Femur (tissue), 1 donor: ENCODE results near the gene HSP90AB1.

ENCODE experiments used
- DNase-seq: peaks from one replicate; pipeline ENCODE4 v3.0.0-alpha.2; 2017

The HSP90AB1 gene

DNA sequence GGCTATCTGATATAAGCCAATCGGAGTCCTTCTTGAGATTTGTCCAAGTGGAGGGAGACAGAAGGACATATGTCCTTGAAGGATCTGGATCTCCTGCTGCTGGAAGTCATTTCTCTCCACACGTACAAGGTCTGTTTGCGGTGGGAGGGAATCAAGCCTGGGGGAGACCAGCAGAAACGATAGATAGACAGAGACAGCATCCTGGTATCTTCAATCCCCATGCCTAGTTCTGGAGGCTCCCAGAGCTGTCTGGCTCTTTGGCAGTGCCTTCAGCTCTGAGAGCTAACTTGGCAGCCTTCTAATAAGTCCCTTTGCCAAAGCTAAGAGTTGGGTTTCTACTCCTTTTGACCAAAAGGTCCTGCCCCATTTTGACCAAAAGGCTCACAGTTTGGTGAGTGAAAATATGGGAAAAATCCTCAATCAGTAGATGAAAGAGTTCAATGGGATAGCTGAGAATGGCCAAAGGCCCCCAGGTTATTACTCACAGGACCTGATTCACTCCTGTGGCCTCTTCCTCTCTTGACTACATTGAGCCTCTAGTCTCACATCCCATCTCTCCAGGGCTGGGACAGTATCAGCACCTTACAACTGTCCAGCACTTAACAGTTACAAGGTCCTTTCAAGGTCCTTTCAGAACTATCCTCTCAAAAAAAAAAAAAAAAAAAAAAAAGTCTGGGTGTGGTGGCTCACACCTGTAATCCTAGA lies 45.9 kb downstream of the HSP90AB1 start:
- DNase-seq: no peak

DNA sequence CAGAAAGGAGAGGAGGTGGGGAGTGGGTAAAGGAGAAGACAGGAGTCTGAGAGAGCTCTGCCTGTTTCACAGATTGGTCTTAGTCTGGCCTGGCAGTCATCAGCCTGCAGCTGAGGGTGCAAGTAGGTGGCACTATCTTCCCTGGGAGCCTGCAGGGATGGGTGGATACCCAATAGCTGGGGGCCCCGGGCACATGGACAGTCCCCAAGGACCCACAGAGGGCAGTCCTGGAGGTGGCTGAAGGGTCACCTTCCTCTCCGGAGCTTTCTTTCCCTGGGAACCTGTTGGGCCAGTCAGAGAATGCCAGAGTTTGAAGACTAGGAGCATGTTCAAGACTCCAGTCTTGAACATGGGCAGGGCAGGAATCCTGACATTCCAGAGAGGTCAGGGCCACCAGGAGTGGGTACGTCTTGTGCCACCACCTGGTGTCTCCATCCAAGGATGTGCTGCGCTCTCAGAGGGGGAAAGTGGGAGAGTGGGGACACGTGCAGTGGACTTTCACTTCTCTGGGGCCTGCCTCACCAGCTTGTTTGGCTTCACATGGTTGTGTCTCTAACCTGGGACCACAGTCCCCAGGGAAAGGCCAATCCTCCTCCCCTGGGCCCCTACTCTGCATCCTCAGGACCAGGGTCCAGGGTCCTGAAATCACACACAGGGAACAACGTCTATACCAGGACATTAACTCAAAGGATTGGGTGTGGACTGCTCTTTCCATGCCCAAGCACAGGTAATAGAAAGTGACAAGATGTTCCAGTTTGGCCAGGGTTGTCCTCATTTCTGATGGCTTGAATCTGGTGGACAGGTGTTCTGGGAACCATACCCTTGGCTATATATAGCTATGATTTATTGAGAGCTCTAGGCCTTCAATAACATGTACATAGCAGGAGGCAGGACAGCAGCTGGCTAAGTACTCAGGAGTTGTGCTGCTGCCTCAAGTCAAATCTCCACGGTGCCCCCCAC lies 48.2 kb downstream of the HSP90AB1 start:
- DNase-seq: no peak

DNA sequence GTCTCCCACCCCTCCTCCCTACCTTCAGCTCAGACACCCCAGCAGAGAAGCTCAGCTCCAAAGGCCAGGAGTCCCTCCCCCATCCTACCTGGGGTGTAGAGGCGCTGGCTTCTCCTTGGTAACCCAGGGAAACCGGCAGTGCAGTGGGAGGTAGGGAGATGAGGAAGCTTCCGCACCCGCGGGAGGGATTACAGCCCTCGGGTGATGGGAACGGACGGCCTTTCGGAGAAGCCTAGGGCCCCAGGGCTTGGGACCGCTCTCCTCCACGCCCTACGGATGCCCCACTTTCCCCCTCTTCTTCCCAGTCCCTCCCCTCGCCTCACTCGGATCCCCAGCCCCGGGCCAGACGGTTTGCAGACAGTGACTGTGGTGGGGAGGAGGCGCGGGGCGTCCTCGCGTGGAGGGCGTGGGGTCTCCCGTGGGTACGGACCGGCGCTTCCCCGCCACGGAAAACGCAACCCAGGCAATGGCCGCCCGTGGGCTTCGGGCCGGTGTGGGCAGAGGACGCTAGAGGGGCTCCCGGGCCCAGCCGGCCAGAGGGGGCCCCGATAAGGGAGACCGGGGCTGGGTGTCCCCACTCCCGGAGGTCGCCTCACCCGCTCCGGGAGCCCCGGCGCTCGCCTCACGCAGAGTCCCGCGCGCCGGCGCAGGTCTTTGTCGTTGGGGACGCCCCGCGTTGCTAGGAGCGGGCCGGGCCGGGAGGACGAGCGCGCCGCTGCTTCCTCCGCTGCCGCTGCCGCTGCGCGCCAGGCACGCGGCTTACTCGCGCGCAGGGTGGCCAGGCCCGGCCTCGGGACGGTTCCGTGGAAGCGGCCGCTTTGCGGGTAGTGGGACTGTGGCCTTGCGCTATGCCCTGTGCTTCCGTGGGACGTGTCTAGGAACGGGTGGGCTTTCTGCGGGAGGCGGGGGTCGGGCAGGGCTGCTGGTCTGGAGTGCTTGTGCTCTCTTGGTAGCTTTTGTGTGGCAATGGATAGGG lies 50.5 kb downstream of the HSP90AB1 start:
- peak; percentile 57 for DNase-seq

DNA sequence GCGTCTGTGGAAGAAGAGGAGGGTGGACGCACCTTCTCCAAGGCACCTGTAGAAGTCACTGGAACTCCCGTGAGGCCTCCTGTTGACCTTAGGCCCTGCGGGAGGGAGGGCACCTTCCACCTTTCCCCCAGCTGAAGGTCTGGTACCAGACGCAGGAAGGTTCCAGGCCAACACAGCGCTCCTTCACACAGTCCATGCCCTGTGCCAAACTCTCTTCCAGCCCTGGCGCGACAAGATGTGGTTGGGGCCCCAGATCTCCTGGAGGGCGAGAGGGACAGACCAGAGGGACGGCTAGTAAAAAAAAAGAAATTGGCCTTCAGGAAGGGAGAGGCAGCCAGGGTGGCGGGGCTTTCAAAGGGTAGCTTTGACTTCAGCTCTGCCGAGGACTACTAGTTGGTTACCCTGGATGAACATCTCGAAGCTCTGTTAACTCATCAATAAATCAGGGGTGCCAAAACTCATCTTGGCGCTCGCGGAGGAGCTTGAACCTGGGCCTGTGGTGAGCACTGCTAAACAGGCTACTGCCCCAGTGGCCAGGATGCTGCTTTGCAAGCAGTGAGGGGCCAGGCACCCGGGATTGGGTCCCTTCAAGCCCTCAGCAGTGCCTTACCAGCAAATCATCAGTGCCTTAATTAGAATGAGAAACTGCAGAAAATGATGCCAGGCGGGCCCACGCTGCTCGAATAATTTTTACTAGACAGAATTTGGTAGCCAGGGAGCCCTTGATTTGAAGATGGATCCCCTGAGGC lies 51.3 kb downstream of the HSP90AB1 start:
- peak; percentile 17 for DNase-seq

DNA sequence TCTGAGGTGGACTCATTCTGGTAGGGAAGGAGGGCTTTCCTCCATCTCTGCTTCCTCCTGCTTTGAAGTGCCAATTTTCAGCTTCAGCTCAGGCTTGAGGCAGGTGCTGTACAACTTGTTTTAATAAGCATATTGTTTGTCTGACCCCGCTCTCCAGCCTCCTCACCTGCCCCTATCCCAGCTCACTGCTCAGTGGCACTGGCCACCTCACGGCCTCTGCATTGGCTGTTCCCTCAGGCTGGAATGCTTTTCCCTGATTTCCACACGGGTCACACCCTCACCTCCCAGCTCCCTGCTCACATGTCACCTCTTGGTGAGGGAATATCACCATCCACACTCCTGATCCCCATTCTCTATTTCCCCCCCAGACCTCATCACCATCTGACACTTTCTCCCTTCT lies 52.0 kb downstream of the HSP90AB1 start:
- DNase-seq: peak; percentile 12

DNA sequence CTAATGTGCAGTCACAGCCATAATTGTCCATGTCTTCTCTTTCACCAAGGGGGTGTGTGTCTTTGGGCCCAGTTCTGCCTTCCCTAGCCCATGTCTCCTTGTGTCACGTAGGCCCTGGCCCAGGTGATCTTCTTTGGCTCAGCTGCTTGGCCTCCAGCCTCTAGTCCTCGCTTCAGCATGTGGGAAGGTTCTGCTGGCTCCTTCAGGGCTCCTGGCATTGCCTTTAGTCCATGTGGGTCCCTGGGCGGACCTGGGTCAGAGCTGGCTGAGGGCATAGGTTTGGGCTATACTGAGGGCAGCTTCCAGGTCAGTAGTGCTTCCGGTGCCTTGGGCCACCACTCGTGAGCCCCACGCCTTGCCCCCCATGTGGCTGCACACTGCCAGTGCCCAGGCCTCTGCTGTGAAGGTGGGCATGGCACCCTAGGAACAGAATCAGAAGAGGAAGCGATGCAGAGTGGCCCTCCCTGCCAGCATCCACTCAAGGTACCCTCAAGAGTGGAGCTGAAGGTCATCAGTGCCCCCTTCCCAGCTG lies 53.5 kb downstream of the HSP90AB1 start:
- DNase-seq: peak; percentile 11

DNA sequence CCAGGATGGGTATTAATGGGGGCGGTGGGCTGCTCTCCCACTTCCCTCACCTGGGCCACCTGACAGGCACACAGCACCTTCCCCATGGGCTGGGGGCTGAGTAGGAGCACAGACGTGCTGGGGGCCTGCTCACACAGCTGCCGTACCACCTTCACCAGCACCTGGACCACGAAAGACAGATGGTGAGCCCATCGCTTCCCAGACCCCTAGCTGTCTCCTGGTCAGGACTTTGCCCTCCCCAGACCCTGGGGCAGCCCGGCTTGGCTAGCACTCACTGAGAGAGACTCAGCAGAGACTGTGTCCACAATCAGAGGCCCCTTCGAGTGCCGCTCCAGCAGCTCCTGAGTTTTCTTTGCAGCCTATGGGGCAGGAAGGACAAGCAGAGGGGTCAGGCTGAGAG lies 54.2 kb downstream of the HSP90AB1 start:
- peak; percentile 14 for DNase-seq

DNA sequence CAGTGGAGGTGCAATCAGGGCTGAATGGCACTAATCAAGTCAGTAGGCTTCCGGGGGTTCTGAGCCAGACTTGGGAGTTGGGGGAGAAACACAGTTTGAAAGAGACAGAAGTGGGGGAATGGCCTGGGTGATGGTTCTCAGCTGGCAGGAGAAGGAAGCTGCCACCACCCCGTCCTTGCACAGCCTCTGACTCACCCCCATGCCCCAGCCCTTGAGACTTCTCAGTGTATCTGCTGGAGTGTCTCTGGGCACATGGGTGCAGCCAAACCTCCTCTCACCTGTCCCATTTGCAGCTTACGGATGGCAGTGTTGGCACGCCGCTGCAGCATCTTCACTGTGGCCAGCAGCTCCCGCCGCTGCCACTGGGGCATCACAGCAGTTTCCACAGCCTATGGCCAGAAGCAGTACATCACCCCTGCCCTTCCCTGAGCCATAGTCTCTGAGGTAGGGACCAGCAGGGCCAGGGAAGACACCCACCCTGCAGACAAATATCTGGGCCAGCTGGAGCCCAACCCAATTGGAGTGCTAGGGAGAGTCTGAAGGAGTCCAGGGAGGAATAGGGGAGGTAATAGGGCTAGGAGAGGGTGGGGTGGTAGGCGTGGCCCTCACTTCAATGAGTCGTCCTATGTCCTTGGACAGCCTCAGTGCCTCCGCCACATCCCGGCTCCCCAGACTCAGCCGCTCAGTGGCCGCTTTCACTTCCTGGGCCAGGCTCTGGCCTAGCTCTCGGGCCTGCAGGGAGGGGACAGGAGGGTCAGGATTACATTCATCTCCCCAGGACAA lies 55.1 kb downstream of the HSP90AB1 start:
- DNase-seq: peak; percentile 11

DNA sequence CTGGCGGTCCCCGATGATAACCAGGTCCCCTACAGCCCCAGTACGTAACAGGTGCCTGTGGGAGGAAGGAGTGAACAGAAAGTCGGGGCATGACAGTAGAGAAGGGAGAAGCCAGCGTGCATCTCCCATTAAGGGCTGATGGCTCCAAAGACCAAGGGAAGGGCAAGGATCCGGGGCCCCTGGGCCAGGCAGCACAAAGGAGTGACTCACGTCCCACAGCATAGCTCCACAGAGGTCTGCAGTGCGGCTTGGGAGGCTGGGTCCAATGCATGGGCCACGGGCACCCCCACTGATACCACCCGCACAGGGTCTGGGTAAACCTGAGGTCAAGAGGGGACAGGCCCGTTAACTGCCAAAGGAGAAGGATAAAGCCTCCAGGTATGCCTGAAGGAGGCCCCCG lies 56.0 kb downstream of the HSP90AB1 start:
- DNase-seq: no peak
